CMK (cell line): Measurements from ENCODE around the gene ZFAND3.
"Not testable (repeated sequence)": the region's sequence is repeated elsewhere in the genome, so short reads cannot be mapped to it uniquely, and the experiment has no call there.

Experiments
- DNase-seq: peaks from one replicate; pipeline ENCODE4 v3.0.0-alpha.2; 2010; ENCODE audit warnings: low read depth

The ZFAND3 gene

DNA sequence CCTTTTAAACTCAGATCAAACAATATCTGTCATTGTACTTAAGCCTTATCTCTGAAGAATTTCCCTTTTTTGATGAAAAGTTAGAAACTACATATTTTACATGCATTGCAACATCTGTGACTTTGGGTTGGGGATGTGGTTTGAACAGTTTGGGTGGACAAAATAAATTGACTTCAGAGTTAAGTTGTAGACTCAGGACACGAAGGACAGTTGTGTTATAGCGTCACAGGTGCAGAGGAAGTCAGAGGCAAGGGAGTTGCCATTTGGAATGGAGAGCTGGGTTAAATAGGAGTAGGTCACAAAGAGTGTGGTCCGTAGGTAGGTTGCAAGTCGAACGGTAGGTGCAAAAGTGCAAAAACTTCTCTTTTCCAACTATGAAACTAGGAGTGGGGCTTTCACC, 46.0 kb downstream of the ZFAND3 start:
- no peak for DNase-seq

DNA sequence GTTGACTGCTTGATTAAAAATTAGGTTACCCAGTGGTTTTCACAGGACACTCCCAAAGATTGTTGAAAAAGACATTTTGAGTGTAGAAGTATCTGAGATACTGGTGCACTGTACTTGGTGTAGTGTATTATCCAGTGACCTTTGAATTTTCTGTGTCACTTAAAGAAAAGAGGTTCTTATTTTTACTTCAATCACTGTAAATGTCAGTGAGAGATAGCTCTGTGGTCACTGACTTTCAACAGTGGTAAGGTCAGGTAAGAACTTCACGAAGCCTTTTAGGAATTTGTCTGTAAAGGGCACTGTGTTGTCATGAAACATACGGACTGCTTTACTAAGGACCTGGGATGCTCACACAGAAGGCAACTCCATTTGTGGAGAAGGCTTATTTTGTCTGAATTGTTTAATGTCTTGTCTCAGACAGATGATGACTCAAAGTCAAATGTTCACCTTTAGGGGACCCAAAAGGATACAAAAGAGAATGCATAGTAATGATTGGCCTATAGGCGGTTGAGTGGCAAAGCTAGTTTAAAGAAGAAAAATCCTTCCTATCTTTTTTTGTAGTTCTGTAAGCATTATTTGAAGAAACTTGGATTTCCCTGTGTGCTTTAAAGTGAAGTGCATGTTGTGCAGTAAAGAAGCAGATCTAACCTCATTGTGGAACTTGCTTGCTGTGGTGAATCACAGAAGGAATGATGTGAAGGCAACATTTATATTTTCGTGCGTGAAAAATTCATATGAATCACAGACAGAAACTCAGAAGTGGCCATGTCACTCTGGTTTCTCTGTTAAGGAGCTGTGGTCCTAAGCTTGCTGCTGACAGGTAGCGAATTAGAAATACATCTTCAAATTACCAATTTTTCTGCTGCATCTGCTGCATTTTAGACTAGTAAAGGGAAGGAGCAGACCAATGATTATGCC, 47.3 kb downstream of the ZFAND3 start:
- no peak for DNase-seq

DNA sequence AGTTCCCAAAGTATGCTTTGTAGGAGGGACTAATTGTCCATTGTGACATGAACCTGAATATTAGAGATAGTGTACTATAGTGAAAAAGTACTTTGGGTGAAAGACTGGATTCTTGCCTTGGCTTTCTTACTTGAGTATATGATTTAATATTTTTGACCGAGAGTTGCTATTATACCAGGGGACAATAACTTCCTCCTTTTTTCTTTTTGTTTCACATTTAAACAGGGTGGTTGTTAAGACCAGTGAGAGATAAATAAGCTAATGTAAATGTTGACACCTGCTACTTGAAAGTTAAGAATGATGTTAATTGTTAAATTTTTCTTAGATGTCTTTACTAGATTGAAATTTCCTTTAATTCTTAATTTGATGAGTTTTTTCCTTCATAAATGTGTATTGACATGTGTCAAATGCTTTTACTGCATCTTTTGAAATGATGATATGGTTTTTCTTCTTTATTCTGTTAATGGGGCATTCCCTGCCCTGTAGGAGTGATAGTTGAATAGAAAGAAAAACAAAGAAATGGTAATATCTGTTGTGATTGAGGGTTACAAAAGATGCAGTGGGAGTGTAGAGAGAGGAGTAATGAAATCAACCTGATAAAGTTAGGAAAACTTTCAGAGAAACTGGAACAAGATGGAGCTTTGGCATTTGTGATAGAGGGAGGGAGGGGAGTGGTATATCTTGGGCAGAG, 48.4 kb downstream of the ZFAND3 start:
- DNase-seq: no peak

DNA sequence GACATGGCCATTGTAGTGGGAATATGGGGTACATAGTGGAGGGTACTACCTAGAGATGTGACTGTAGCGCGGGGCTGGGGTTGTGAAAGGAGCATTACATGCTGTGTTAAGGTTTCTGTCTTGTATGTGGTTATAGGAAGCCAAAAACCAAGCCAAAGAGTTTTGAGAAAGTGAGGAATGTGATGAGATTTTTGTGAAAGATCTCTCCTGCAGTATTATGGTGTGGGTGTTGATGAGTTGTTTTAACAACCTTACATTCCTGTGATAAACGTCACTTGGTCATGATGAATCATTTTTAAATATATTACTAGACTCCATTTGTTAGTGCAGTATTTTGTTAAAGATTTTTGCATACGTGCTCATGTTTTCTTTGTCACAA, 48.9 kb downstream of the ZFAND3 start:
- DNase-seq: no peak

DNA sequence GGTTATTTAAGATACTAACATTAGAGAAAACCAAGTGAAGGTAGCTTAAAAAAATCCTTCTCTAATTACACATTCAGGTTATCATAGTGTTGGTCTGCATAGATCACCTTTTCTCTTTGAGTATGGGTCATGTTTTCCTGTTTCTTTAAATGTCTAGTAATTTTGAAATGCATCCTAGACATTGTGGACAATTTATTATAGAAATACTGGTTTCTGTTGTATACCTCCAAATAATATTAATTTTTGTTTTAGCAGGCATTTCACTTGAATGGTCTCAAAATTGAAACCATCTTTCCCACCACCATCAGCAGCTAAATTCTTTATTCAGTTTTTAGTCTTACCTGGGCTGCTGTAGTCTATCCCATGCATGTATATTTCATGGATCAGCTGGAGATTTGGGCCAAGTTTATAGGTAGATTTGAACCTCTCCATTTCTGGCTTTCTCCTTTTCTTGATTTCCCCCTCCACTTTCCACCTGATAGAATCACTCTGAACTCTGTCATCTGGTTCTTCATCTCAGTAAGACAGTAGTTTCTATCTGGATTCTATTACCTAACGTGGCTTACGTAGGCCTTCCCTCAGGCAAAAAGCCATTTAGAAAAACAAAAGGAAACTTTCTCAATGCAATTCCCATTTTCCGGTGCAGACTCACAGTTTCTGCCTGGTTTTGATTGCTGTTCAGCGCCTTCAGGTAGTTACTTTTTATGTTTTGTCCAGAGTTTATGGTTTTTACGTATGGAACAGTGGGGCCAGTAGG, 52.3 kb downstream of the ZFAND3 start:
- no peak for DNase-seq

DNA sequence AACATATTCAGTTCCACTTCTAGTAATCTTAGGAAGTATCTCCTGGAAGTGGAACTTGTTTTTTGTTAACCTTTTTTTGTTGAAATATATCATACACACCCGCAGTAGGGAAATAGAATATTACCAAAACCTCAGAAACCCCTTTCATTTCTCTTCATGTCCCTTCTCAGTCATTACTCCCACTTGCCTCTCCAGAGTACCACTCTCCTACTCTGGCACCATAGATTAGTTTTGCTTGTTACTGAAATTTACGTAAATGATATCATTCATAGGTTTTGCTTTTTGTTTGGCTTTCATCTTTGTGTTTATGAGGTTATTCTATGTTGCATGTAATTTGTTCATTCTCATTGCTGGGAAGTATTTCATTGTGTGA, 52.8 kb downstream of the ZFAND3 start:
- no peak for DNase-seq

DNA sequence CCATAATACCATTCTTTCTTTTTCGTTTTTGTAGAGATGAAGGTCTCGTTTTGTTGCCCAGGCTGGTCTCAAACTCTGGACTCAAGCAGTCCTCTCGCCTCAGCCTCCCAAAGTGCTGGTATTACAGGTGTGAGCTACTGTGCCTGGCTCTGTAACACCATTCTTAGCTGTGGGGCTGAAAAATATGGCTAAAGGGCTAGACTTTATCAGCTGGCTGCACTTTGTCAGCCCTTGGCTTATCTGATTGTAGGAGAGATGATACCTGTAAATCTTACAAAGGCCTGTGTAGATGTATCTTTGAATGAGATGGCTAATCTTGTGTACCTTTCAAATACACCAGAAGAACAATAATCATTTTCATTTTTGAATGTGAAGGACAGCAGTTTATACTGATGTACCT, 55.2 kb downstream of the ZFAND3 start:
- no peak for DNase-seq

DNA sequence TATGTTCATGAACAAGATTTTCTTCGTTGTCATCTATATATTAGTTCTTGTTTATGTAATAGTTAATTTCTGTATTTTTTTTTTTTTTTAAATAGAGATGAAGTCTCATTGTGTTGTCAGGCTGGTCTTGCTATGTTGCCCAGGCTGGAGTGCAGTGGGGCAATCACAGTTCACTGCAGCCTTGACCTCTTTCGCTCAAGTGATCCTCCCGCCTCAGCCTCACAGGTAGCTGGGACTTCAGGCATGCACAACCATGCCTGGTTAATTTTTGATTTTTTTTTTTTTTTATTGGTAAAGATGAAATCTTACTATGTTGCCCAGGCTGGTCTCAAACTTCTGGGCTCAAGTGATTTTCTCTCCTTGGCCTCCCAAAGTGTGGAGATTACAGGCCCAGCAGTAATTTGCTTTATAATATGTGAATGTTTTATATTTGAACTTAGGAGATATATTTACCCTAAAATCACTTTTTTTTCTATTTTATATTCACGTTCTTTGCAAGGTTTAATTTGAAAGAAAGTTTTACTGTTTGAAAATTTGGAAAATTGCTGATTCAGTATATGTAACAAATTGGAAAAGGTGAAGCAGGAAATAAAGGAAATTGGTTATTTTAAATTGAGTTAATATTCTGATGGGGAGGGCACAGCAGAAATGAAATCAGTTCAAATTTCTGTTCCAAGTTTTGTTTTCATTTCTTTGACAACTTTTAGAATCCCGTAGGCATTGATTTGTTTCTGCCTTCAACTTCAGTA, 56.2 kb downstream of the ZFAND3 start:
- DNase-seq: no peak

DNA sequence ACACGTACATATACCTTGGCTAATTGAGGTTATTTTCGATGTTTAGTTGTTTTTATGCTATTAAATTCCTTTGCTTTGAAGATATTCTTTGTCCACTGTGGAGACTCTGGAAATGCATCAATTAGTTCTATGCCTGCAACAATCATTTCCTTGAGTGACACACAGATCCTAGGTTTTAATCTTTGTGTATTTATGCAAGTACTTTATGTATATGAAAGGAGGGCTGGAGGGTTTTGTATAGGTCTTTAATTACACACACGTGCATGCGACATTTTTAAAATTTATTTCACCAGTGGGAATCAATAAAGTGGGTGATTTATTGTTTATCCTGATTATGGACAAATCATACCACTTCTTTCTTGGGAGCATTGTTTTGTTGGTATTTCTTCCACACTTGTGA, 57.3 kb downstream of the ZFAND3 start:
- DNase-seq: no peak

DNA sequence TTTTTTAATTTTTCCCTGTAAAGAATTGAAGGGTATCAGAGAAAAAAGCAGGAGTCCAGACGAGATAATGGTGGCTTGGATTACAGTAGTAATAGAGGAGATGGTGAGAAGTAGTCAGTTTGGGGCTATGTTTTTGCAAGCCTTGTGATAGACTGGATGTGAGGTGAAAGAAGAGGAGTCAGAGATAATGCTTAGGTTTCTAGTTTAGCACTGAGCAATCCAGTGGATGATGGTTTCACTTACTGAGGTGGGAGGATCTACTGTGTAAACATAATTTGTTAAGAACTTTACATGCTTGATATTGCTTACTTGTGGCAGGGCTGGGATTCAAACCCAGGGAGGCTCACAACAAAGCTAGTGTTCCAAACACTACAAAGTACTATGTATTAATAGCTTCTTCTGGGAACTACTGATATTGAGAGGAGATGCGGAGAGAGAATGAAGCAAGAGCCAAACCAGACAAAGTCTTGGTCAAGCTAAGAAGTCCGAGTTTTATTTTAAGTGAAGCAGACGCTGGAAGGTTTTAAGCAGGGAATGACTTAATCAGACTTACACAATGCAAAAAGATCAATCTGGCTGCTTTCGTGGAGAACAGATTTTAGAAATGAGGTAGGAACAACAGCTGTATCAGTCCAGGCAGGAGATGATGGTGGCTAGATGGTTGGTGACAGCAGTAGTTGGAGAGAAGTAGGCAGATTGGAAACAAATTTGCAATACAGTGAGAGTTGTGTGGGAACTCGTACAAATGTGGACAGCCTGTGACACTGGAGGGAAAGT, 58.0 kb downstream of the ZFAND3 start:
- no peak for DNase-seq

DNA sequence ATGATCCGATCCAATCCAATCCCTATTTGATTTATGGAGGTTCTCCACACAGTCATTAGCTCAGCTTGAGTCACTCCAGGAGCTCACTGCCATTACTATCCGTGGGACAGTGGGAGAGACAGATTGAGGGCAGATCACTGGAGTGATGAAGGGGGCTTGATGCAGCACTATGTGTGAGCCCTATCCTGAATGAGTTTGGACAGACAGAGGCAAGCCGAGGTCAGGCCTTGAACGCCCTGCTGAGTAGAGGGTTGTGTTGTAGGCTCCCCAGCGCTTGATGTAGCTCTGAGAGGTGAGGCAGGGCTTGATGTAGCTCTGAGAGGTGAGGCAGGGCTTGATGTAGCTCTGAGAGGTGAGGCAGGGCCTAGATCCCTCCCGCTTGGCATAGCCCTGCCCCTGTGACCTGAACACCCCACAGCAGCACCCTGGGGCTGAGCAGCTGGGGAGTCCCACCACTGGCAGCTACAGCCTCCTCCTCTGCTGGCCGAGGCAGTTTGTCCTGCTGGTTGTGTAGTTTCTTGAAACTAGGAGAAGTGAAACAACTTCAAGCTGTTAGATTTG, 58.7 kb downstream of the ZFAND3 start:
- no peak for DNase-seq

DNA sequence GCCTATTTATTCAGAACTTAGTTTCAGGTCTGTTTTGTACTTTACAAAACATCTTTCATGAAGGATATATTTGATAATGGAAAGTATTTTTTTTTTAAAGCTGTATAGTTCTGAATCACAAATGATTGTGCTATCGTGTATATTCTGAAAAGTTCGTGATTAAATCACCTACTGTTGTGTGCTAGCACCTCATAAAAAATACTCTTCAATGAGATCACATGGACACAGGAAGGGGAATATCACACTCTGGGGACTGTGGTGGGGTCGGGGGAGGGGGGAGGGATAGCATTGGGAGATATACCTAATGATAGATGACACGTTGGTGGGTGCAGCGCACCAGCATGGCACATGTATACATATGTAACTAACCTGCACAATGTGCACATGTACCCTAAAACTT, 61.1 kb downstream of the ZFAND3 start:
- DNase-seq: not testable (repeated sequence)

DNA sequence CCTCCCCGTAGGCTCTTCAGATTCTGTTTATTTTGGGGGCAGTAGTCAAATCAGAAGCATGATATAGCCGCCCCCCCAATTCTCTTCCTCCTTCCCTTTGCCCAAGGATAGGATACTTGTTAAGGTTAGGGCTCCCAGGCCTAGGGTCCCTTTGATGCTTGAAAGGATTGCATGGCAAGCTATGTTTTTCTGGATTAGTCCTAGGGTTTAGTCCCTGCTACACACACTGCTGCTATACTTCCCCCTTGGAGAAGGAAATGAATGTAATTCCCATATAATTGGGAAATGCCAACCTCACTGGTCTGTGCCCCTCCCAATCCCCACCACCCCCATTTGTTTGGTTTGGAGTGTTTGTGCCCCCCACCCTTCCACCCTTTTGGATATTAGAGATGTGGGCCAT, 62.8 kb downstream of the ZFAND3 start:
- DNase-seq: no peak

DNA sequence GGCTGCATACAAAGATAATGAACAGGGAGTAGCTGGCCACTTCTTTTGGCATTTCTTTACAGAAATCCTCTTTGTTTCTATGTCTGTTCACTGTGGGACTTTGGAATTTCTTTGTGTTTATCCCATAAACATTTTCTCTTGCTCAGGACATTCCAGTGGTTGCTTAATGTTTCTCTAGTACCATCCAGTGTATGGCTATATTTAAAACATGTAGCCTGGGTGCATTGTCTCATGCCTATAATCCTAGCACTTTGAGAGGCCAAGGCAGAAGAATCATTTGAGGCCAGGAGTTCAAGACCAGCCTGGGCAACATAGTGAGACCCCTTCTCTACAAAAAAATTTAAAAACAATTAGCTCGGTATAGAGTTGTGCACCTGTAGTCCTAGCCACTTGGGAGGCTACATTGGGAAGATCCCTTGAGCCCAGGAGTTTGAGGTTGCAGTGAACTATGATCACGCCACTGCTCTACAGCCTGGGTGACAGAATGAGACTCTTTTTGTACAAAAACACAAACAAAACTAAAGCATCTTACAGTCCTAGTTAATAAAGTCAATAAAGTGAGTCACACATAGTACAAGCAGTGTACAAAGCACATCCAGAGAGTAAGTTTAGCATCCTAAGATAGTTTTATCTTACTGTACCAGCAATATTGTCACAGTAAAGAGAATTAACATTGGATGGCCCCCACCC, 63.3 kb downstream of the ZFAND3 start:
- no peak for DNase-seq

DNA sequence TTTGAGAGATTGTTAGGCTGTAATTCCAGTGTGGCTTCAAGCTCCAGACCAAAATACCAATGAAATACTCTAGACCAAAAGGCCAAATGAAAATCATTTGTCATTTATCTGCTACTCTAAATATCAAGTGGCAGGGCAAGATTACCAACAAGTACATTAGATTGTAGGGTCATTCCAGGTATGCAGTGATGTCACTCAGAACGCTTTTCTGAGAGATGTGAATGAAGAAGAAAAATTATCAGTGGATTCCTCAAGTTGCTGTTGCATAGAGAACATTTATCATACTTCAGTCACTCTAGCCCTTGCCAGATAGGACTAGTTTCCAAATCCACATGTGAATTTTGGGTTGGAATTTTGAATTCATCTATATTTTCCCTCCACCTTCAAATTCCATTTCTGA, 65.0 kb downstream of the ZFAND3 start:
- DNase-seq: no peak

DNA sequence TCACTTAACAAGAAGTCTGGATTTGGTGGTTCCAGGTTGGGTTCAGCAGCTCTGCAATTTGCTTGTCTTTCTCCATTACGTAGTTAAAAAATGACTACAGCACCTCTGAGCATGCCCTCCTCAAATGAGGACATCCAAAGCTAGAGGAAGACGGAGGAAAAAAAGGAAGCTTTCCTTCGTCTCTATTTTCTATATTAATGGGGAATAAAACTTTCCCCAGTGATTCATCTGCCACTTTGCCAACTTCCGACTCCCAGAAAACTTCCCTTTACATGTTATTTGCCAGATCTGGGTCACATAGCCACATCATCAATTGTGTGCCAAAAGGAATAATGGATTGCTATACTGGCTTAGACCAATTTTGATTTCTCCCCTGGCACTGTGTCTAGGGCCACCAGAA, 69.5 kb downstream of the ZFAND3 start:
- no peak for DNase-seq

DNA sequence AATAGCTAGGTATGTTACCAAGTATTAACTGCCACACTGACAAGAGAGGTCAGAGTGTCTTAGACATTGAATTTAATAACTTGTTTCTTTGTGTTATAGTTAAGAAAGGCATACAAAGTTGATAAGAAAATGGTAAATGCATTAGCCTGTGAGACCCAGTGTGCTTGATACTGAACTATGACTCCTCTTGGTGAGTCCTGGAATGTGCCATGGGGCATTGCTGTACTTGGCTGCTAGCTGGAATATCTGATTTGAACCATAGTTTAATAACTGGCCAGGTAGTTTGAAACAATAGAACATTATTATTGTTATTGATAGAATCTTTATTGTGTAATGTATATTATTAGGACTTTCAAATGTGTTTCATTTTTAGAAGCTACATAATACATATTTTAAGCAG, 70.0 kb downstream of the ZFAND3 start:
- no peak for DNase-seq

DNA sequence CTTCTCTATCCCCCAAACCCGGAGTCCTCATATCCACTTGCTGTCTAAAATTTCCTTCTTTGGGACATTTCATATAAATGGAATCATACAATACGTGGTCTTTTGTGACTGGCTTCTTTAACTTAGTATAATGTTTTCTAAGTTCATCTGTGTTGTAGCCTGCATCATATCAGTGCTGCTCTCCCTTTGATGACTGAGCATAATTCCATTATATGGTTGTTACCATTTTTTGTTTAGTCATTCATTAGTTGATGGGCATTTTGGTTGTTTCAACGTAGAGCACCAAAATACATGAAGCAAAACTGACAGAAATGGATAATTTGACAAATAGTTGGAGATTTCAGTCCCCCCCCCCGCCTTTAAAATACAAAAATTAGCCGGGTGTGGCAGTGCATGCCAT, 71.5 kb downstream of the ZFAND3 start:
- no peak for DNase-seq

DNA sequence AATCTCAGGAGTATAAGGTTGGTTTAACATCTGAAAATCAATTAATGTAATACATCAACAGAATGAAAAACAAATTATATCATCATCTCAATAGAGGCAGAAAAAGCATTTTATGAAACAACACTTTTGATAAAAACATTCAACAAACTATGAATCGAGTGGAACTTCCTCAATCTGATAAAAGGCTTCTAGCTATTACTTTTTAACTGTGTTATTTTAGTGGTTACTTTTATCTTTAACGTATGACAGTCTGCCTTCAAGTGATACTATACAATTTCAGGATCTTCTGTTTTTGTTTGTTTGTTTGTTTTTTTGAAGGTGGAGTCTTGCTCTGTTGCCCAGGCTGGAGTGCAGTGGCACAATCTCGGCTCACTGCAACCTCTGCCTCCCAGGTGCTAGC, 73.7 kb downstream of the ZFAND3 start:
- DNase-seq: no peak

DNA sequence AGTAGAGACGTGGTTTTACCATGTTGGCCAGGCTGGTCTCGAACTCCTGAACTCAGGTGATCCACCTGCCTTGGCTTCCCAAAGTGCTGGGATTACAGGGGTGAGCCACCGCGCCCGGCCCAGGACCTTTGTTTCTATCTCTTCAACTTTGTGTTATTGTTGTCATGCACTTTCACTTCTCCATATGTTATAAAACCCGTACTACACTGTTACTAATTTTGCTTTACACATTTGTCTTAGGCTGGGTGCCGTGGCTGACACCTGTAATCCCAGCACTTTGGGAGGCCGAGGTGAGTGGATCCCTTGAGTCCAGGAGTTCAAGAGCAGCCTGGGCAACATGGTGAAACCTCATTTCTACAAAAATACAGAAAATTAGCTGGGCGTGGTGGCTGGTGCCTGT, 74.2 kb downstream of the ZFAND3 start:
- DNase-seq: not testable (repeated sequence)

DNA sequence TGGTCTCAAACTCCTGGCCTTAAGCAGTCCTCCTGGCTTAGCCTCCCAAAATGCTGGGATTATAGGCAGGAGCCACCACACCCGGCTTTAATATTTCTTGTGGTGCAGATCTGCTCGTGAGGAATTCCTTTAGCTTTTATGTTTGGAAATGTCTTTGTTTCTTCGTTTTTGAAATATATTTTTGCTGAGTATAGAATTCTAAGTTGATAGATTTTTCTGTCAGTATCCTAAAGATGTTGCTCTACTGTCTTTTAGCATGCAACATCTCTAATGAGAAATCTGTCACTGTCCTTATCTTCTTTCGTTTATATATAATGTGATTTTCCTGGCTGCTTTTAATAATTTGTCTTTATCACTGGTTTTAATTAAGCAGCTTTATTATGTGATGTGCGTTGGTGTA, 75.1 kb downstream of the ZFAND3 start:
- no peak for DNase-seq
